ENCODE results near the gene TRIP13.
"Not testable (repeated sequence)": the region's sequence is repeated elsewhere in the genome, so short reads cannot be mapped to it uniquely, and the experiment has no call there.

TRIP13 gene

DNA sequence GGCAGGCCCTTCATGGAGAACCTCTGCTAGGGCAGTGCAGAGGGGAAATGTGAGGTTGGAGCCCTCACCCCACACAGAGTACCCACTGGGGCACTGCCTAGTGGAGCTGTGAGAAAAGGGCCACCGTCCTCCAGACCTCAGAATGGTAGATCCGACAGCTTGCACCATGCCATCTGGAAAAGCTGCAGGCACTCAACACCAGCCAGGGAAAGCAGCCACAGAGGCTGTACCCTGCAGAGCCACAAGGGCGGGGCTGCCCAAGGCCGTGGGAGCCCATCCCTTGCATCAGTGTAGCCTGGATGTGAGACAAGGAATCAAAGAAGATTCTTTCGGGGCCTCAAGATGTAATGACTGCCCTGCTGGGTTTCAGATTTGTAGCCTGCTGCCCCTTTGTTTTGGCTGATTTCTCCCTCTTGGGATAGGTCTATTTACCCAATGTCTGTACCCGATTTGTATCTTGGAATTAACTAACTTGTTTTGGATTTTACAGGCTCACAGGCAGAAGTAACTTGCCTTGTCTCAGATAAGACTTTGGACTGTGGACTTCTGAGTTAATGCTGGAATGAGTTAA is 25.3 kb upstream of the TRIP13 start:
- no peak for DNase-seq (ENCODE audit: insufficient read length)
- no peak for FAIRE-seq
- TF ChIP-seq POLR2AphosphoS5 (IDR thresholded peaks at IDR 0.05; ENCODE audit: low read depth, low read length) (no peak), TAF1 (IDR thresholded peaks at IDR 0.05; ENCODE audit: borderline replicate concordance, low read depth, low read length) (no peak), POLR2A (IDR thresholded peaks at IDR 0.05; ENCODE audit: low read depth, low read length) (no peak)

GRCh38 chr5:868428-869135 is 24.1 kb upstream of the TRIP13 start:
- DNase-seq (ENCODE audit: insufficient read length) = no peak
- TF ChIP-seq POLR2A (IDR thresholded peaks at IDR 0.05; ENCODE audit: low read depth, low read length) (no peak), TAF1 (IDR thresholded peaks at IDR 0.05; ENCODE audit: borderline replicate concordance, low read depth, low read length) (no peak), POLR2AphosphoS5 (IDR thresholded peaks at IDR 0.05; ENCODE audit: low read depth, low read length) (no peak)
- no peak for FAIRE-seq

DNA sequence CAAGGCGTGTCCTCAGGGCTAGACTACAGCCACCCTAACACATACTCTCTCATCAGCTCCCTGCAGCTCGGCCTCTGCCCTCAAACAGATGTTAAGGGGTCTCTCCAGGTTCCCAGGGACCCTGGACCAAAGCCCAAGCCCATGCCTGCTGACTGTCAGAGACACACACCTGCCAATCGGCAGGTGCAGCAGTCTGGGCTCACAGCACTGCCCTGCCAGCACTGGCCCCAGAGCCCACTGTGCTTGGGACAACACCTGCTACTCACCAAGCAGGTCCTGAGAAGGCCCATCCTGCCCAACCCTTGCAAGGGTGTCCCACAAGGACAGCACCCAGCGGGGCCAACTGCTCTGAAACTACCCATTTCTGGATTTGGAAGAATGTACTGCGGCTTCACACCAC is 21.7 kb upstream of the TRIP13 start:
- TF ChIP-seq POLR2AphosphoS5 (IDR thresholded peaks at IDR 0.05; ENCODE audit: low read depth, low read length) (no peak), TAF1 (IDR thresholded peaks at IDR 0.05; ENCODE audit: borderline replicate concordance, low read depth, low read length) (no peak), POLR2A (IDR thresholded peaks at IDR 0.05; ENCODE audit: low read depth, low read length) (no peak)
- FAIRE-seq (no peak), DNase-seq (ENCODE audit: insufficient read length) (no peak)

DNA sequence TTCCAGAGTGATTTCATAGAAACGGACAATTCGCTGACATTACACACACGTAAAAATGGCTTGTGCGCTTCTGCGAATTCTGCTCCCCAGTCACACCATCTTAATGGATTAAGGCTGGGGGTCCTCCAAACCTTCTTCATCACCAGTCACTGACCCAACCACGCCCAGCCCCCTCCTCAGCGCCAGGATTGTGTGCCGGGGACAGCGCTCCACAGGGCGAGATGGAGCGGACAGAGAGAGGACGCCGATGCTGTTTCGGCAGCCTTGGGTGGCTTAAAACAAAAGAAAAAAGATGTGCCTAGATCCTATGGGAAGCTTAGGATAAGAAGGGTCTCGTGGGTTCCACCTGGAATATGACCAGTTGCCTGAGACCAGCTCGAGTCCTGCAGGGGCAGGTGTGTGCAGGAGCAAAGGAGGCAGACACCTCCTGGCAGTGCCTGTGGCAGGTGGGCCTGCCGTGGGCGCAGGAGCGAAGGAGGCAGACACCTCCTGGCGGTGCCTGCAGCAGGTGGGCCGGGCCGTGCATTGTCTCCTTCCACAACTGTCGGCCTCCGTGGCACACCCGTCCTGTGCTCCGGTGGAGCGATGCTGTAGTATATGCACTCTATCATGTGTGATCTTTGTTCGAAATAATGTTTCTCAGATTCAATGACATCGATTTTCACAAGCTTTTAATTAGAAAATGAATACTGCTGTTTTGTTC is 20.9 kb upstream of the TRIP13 start:
- FAIRE-seq (no peak), DNase-seq (ENCODE audit: insufficient read length) (no peak)
- no peak for TF ChIP-seq POLR2A (IDR thresholded peaks at IDR 0.05; ENCODE audit: low read depth, low read length)
- no peak for TF ChIP-seq POLR2AphosphoS5 (IDR thresholded peaks at IDR 0.05; ENCODE audit: low read depth, low read length)
- TF ChIP-seq TAF1 (IDR thresholded peaks at IDR 0.05; ENCODE audit: borderline replicate concordance, low read depth, low read length) = no peak

DNA sequence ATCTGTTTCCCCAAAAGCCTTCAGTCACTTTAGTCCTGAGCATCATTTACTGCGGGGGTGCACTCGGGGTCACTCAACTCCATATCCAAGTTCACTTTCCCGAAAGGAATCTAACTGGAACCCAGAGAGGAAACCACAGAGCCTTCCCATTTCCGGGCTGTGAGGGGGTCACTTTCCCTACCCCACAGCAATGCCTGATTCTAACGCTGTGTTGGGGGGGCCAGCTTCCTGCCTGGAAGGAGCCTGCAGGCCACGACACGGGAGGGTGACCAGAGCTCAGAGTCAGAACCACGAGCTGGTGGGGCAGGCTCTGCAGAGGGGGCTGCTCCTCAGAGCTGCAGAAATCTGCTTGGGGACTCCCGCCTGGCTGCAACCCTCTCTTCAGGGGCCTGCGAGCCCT is 20.4 kb upstream of the TRIP13 start:
- FAIRE-seq = no peak
- TF ChIP-seq POLR2AphosphoS5 (IDR thresholded peaks at IDR 0.05; ENCODE audit: low read depth, low read length) = no peak
- TF ChIP-seq POLR2A (IDR thresholded peaks at IDR 0.05; ENCODE audit: low read depth, low read length) = no peak
- TF ChIP-seq TAF1 (IDR thresholded peaks at IDR 0.05; ENCODE audit: borderline replicate concordance, low read depth, low read length) = no peak
- DNase-seq (ENCODE audit: insufficient read length) = no peak

DNA sequence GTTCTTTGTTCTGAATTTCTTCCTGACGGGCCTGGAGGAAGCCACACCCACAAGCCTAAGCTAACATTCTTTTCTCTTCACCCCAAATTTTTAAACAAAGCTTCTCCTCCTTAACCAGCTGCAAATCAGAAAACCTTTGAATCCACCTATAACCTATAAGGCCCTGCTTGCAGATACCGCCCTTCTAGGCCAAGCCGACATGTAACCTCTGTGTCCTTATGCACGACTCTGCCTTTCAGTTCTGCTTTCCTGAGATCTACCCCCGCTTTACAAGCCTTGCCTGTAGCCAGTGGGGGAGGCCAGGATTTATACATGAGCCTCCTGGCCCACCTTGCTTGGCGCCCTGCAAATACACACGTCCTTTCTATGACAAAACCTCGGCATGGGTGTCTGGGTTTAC is 19.4 kb upstream of the TRIP13 start:
- TF ChIP-seq POLR2A (IDR thresholded peaks at IDR 0.05; ENCODE audit: low read depth, low read length) (no peak), TAF1 (IDR thresholded peaks at IDR 0.05; ENCODE audit: borderline replicate concordance, low read depth, low read length) (no peak), POLR2AphosphoS5 (IDR thresholded peaks at IDR 0.05; ENCODE audit: low read depth, low read length) (no peak)
- no peak for DNase-seq (ENCODE audit: insufficient read length)

DNA sequence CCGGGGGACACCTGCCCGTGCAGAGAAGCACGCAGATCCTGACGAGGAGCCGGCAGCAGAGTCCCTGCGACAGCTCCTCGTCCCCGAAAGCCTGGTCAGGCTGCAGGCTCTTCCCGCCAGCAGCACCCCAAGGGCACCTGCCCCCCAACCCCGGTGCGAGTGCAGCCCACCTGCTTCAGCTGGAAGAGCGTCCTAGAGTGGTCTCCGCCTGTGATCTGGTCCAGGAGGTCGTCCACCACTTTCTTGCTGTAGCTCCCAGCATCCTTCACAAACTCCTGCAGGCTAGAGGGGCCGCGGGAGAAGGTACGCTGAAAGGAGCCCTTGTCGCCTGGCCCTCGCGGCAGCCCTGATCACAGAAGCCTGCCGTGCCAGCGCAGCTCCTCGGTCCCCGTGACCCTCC is 16.8 kb upstream of the TRIP13 start:
- TF ChIP-seq POLR2AphosphoS5 (IDR thresholded peaks at IDR 0.05; ENCODE audit: low read depth, low read length) (no peak), POLR2A (IDR thresholded peaks at IDR 0.05; ENCODE audit: low read depth, low read length) (no peak), TAF1 (IDR thresholded peaks at IDR 0.05; ENCODE audit: borderline replicate concordance, low read depth, low read length) (no peak)
- FAIRE-seq (no peak), DNase-seq (ENCODE audit: insufficient read length) (no peak)

More for the DNA sequence above, 19.4 kb upstream of the TRIP13 start:
- no peak for FAIRE-seq

DNA sequence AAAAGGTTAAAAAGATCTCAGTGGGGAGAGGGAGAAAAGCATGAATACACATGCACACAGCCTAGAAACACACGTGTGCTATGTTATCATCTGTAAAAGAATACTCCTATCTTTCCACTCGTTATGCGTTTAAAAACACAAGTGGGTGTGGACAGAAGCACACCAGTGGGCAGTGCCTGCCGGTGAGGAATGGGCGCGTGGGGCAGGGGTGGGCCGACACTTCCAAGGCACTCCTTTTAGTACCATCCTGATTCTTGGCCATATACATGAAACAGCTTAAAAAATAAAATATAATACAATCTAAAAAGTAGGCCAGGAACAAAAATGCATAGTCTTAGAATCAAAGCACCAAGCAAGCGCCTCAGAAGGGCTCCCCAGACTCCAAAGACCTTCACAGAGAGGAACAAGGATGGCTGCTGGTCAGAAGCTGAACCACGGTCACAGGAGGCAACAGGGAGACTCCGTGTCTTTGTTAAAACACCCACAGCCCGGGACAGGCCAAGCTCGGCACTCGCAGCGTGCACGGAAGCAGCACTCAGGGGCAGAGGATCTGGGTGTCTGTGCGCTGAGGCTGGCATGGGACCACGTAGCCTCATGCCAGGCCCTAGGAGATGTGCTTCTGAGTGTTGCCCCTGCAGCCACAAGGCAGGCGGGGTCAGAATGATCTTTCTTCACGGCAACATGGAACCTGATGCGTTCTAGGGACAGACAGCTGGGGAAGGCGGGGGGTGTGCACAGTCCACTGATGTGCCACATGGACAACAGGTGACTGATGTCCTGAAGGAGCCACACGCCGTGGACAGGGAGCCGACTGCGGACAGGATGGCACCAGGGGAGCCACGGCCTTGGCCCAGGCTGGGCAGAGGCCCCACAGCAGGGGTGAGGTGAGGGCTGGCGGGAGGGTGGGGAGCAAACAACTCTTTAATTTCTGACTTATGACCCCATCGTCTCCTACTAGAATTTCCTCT is 16.0 kb upstream of the TRIP13 start:
- FAIRE-seq = no peak
- no peak for DNase-seq (ENCODE audit: insufficient read length)
- TF ChIP-seq POLR2A (IDR thresholded peaks at IDR 0.05; ENCODE audit: low read depth, low read length) (no peak), TAF1 (IDR thresholded peaks at IDR 0.05; ENCODE audit: borderline replicate concordance, low read depth, low read length) (no peak), POLR2AphosphoS5 (IDR thresholded peaks at IDR 0.05; ENCODE audit: low read depth, low read length) (no peak)

DNA sequence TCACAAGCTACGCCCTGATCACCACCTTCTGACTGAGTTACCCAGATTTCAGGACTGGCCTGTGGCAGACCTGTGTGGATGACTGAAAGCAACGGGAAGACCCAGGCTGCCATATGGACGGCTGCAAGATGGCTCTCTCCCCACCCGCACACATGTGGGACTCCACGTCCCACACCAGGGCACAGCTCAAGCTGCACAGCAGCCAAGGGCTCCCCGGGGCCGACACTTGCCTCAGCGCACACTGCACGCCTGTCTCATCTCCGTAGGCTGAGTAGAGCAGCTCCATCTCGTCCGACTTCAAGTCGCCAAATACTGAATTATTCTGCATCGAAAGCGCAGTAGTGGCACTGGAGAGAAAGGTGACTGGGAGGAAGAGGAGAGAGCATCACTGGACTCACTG is 14.6 kb upstream of the TRIP13 start:
- DNase-seq (ENCODE audit: insufficient read length) (no peak), FAIRE-seq (no peak)
- TF ChIP-seq TAF1 (IDR thresholded peaks at IDR 0.05; ENCODE audit: borderline replicate concordance, low read depth, low read length) = no peak
- TF ChIP-seq POLR2AphosphoS5 (IDR thresholded peaks at IDR 0.05; ENCODE audit: low read depth, low read length) = no peak
- no peak for TF ChIP-seq POLR2A (IDR thresholded peaks at IDR 0.05; ENCODE audit: low read depth, low read length)

- not testable (repeated sequence) for DNase-seq (ENCODE audit: insufficient read length); FAIRE-seq
These were observed 14.0 kb upstream of the TRIP13 start for GRCh38 chr5:878677-879076.
